Neural cell (in vitro differentiated cells): Measurements from ENCODE around the gene KRTAP9-4. TPM values are rescaled to one million over a fixed set of nuclear protein-coding genes. Genes with fewer than 3 reads are reported as not detected.
"Not testable (repeated sequence)": the region's sequence is repeated elsewhere in the genome, so short reads cannot be mapped to it uniquely, and the experiment has no call there.

Source experiments
- H2AFZ ChIP-seq: fragments of 200-600, 300-800 bp; sonication (generic), shearing (Covaris generic); 2 replicates; pipeline ENCODE4 v1.6.0; 2014; ENCODE audit warnings: low read depth, mild to moderate bottlenecking, antibody characterized with exemption, low read length, moderate library complexity
- H3F3A ChIP-seq: fragments of 200-600 bp; shearing (Covaris generic); 2 replicates; pipeline ENCODE4 v1.6.1; 2016; ENCODE audit warnings: mild to moderate bottlenecking, moderate library complexity, mixed read lengths, antibody characterized with exemption, low read length; ENCODE audit not compliant: insufficient read depth, poor library complexity, severe bottlenecking
- H3K27ac ChIP-seq: fragments of 200-600, 300-800 bp; sonication (generic), shearing (Covaris generic); 2 replicates; pipeline ENCODE4 v1.5.1; 2014; ENCODE audit warnings: mild to moderate bottlenecking, low read length, moderate library complexity
- H3K27me3 ChIP-seq: fragments of 300-800, 200-600 bp; sonication (generic), shearing (Covaris generic); 2 replicates; pipeline ENCODE4 v1.6.0; 2014; ENCODE audit warnings: mild to moderate bottlenecking, low read depth, low read length, moderate library complexity; ENCODE audit not compliant: insufficient read depth
- H3K36me3 ChIP-seq: fragments of 300-800, 200-600 bp; sonication (generic), shearing (Covaris generic); 2 replicates; pipeline ENCODE4 v1.5.1; 2014; ENCODE audit warnings: mild to moderate bottlenecking, antibody characterized with exemption, low read length, moderate library complexity; ENCODE audit not compliant: insufficient read depth
- H3K4me2 ChIP-seq: fragments of 300-800, 200-600 bp; sonication (generic), shearing (Covaris generic); 2 replicates; pipeline ENCODE4 v1.6.0; 2014; ENCODE audit warnings: mild to moderate bottlenecking, low read length
- H3K4me3 ChIP-seq: fragments of 300-800, 200-600 bp; sonication (generic), shearing (Covaris generic); 2 replicates; pipeline ENCODE4 v1.5.1; 2014; ENCODE audit warnings: mild to moderate bottlenecking, low read length, moderate library complexity
- H3K79me2 ChIP-seq: fragments of 200-600 bp; shearing (Covaris generic); replicated peaks from 2 replicates; pipeline ENCODE4 v1.6.0; 2014; ENCODE audit warnings: mild to moderate bottlenecking, low read length, moderate library complexity; ENCODE audit not compliant: insufficient read depth
- H3K9ac ChIP-seq: fragments of 300-800, 200-600 bp; sonication (generic), shearing (Covaris generic); 2 replicates; pipeline ENCODE4 v1.6.1; 2016; ENCODE audit warnings: mild to moderate bottlenecking, low read length, mixed read lengths
- H3K9me2 ChIP-seq: fragments of 200-600 bp; shearing (Covaris generic); 2 replicates; pipeline ENCODE4 v1.6.1; 2016; ENCODE audit warnings: mild to moderate bottlenecking, low read length, mixed read lengths; ENCODE audit not compliant: insufficient read depth
- H3K9me3 ChIP-seq: fragments of 200-600, 300-800 bp; sonication (generic), shearing (Covaris generic); 2 replicates; pipeline ENCODE4 v1.6.1; 2016; ENCODE audit warnings: mild to moderate bottlenecking, mixed run types, low read length, moderate library complexity, mixed read lengths
- H4K20me1 ChIP-seq: fragments of 200-600 bp; shearing (Covaris generic); 2 replicates; pipeline ENCODE4 v1.6.1; 2016; ENCODE audit warnings: mild to moderate bottlenecking, mixed run types; ENCODE audit not compliant: insufficient read depth
- EZH2 ChIP-seq: fragments of 200-600, 300-800 bp; shearing (Covaris generic), sonication (generic); IDR thresholded peaks from 2 replicates; pipeline ENCODE4 v1.6.1; 2014; ENCODE audit warnings: antibody characterized with exemption, low read length, borderline replicate concordance, mild to moderate bottlenecking; ENCODE audit not compliant: insufficient read depth, poor library complexity, severe bottlenecking
- MXI1 ChIP-seq: fragments of 450-650 bp; conservative IDR thresholded peaks from 2 replicates; pipeline ENCODE4 v1.6.1; 2014; ENCODE audit warnings: antibody characterized with exemption, mild to moderate bottlenecking; ENCODE audit not compliant: poor library complexity, severe bottlenecking
- POLR2AphosphoS5 ChIP-seq: IDR thresholded peaks from 2 replicates; pipeline ENCODE4 v1.6.1; 2012
- RAD21 ChIP-seq: fragments of 450-650 bp; conservative IDR thresholded peaks from 2 replicates; pipeline ENCODE4 v1.6.1; 2014; ENCODE audit warnings: antibody characterized with exemption, mild to moderate bottlenecking, moderate library complexity
- SMC3 ChIP-seq: fragments of 450-650 bp; conservative IDR thresholded peaks from 2 replicates; pipeline ENCODE4 v1.6.1; 2014; ENCODE audit warnings: antibody characterized with exemption, mild to moderate bottlenecking, moderate library complexity; ENCODE audit not compliant: poor library complexity
- TAF1 ChIP-seq: IDR thresholded peaks from 2 replicates; pipeline ENCODE4 v1.6.1; 2012; ENCODE audit warnings: low read depth
- polyA minus RNA-seq: library from RNA; depleted of rRNA, polyadenylated mRNA; stranded (reverse); fragments of >200 nt; gene quantifications from 2 replicates; pipeline ENCODE4 v1.2.3, GENCODE V29; 2014
- polyA plus RNA-seq: library from polyadenylated mRNA; depleted of rRNA; stranded (reverse); fragments of >200 nt; gene quantifications from 2 replicates; pipeline ENCODE4 v1.2.3, GENCODE V29; 2014
- TF ChIP-seq, protein P1 (sequence below): IDR thresholded peaks from 2 replicates; pipeline ENCODE4 v1.6.1; 2012; ENCODE audit warnings: borderline replicate concordance
- TF ChIP-seq, protein P2 (sequence below): fragments of 450-650 bp; IDR thresholded peaks from 2 replicates; pipeline ENCODE4 v1.5.1; 2014; ENCODE audit warnings: antibody characterized with exemption, mild to moderate bottlenecking, moderate library complexity; ENCODE audit not compliant: poor library complexity, severe bottlenecking

Gene KRTAP9-4, protein sequence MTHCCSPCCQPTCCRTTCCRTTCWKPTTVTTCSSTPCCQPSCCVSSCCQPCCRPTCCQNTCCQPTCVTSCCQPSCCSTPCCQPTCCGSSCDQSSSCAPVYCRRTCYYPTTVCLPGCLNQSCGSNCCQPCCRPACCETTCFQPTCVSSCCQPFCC
- polyA plus RNA-seq (not detected in 2 replicates), polyA minus RNA-seq (not detected in 2 replicates)

DNA sequence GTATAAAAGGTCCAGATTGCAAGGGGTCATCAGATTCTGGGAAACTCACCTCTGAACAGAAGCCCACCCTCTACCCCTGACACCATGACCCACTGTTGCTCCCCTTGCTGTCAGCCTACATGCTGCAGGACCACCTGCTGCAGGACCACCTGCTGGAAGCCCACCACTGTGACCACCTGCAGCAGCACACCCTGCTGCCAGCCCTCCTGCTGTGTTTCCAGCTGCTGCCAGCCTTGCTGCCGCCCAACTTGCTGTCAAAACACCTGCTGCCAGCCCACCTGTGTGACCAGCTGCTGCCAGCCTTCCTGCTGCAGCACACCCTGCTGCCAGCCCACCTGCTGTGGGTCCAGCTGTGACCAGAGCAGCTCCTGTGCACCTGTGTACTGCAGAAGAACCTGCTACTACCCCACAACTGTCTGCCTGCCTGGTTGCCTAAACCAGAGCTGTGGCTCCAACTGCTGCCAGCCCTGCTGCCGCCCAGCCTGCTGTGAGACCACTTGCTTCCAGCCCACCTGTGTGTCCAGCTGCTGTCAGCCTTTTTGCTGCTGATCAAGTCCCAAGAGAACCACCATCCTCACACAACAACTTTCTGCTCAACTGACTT lies at the start of gene KRTAP9-4:
KRTAP9-4 (plus strand) TSS at position 51 of the 604 bp plus-strand sequence; CDS start at position 85, 34 bp downstream.
- not testable (repeated sequence) for H3K9me2 ChIP-seq, H3K9ac ChIP-seq, H3K4me3 ChIP-seq, H3K27ac ChIP-seq, H3K36me3 ChIP-seq, H3K79me2 ChIP-seq, H3K4me2 ChIP-seq, H4K20me1 ChIP-seq, H2AFZ ChIP-seq, H3K27me3 ChIP-seq, H3K9me3 ChIP-seq, H3F3A ChIP-seq

DNA sequence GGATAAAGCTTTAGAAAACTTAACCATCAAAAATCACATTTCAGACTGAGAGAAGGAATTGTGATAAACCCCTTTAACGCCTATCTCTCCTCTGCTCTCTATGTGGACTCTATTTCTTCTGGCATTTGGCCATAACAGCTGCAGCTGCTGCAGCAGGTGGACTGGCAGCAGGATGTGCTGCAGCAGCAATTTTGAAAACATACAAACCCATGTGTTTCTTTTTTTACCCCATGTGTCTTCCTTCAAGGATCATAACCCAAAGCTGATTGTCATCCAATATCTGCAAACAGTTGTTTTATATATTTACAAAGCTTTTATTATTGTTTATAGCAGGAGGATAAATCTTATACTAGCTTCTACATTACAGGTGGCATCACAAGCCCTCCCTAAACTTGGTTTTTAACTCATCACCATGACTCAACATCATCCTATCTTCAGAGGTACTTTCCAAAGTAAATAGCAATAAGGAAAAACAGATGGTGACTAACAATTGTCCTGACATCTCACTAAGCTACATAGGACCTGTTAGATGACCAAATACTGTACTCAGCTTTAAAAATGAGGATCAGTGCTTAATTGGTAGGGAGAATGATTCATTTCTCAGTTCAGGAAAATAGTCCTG lies 37.5 kb upstream of the KRTAP9-4 start:
- TF ChIP-seq, protein P1, sequence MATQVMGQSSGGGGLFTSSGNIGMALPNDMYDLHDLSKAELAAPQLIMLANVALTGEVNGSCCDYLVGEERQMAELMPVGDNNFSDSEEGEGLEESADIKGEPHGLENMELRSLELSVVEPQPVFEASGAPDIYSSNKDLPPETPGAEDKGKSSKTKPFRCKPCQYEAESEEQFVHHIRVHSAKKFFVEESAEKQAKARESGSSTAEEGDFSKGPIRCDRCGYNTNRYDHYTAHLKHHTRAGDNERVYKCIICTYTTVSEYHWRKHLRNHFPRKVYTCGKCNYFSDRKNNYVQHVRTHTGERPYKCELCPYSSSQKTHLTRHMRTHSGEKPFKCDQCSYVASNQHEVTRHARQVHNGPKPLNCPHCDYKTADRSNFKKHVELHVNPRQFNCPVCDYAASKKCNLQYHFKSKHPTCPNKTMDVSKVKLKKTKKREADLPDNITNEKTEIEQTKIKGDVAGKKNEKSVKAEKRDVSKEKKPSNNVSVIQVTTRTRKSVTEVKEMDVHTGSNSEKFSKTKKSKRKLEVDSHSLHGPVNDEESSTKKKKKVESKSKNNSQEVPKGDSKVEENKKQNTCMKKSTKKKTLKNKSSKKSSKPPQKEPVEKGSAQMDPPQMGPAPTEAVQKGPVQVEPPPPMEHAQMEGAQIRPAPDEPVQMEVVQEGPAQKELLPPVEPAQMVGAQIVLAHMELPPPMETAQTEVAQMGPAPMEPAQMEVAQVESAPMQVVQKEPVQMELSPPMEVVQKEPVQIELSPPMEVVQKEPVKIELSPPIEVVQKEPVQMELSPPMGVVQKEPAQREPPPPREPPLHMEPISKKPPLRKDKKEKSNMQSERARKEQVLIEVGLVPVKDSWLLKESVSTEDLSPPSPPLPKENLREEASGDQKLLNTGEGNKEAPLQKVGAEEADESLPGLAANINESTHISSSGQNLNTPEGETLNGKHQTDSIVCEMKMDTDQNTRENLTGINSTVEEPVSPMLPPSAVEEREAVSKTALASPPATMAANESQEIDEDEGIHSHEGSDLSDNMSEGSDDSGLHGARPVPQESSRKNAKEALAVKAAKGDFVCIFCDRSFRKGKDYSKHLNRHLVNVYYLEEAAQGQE = no peak
- TF ChIP-seq MXI1 (no peak), POLR2AphosphoS5 (no peak)
- TF ChIP-seq, protein P2, sequence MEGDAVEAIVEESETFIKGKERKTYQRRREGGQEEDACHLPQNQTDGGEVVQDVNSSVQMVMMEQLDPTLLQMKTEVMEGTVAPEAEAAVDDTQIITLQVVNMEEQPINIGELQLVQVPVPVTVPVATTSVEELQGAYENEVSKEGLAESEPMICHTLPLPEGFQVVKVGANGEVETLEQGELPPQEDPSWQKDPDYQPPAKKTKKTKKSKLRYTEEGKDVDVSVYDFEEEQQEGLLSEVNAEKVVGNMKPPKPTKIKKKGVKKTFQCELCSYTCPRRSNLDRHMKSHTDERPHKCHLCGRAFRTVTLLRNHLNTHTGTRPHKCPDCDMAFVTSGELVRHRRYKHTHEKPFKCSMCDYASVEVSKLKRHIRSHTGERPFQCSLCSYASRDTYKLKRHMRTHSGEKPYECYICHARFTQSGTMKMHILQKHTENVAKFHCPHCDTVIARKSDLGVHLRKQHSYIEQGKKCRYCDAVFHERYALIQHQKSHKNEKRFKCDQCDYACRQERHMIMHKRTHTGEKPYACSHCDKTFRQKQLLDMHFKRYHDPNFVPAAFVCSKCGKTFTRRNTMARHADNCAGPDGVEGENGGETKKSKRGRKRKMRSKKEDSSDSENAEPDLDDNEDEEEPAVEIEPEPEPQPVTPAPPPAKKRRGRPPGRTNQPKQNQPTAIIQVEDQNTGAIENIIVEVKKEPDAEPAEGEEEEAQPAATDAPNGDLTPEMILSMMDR = no peak
- Histone ChIP-seq H3K9me2 (no peaks in the 10 kb centered on the region), H3K9me3 (no peaks in the 10 kb centered on the region), H3K4me3 (no peak overlapping the region), H4K20me1 (no peaks in the 10 kb centered on the region), H3K27me3 (no peaks in the 10 kb centered on the region), H2AFZ (no peak overlapping the region), H3K27ac (no peak overlapping the region), H3K9ac (no peak overlapping the region), H3F3A (no peaks in the 10 kb centered on the region), H3K36me3 (no peaks in the 10 kb centered on the region), H3K4me2 (no peak overlapping the region), H3K79me2 (no peaks in the 10 kb centered on the region)

DNA sequence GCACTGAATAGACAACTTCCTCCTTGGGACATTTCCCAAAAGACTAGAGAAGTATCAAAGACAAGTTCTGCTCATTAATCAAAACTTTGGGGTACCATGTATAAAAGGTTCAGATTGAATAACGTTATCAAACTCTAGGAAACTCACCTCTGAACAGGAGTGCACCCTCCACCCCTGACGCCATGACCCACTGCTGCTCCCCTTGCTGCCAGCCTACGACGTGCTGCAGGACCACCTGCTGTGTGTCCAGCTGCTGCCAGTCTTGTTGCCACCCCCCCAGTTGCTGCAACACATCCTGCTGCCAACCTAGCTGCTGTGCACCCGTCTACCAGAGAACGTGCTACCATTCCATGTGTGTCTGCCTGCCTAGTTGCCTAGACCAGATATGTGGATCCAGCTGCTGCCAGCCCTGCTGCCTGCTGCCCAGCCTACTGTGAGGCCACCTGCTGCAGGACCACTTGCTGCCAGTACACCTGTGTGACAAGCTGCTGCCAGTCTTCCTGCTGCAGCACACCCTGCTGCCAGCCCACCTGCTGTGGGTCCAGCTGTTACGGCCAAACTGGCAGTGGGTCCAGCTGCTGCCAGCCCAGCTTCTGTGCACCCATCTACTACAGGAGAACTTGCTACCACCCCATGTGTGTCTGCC lies 36.8 kb upstream of the KRTAP9-4 start:
- Histone ChIP-seq H3K4me3 (no peak overlapping the region), H2AFZ (no peak overlapping the region), H3F3A (no peaks in the 10 kb centered on the region), H3K9me2 (no peaks in the 10 kb centered on the region), H3K27me3 (no peaks in the 10 kb centered on the region), H3K4me2 (no peak overlapping the region), H4K20me1 (no peaks in the 10 kb centered on the region), H3K27ac (no peak overlapping the region), H3K79me2 (no peaks in the 10 kb centered on the region), H3K9me3 (no peaks in the 10 kb centered on the region), H3K9ac (no peak overlapping the region), H3K36me3 (no peaks in the 10 kb centered on the region)
- TF ChIP-seq RAD21 (no peak), POLR2AphosphoS5 (no peak), TAF1 (no peak), EZH2 (no peak), SMC3 (no peak), MXI1 (no peak)
- TF ChIP-seq, protein P2 = no peak
